Endothelial cell of umbilical vein (primary cell): Measurements from ENCODE around the gene ALDOA. TPM values are rescaled to one million over a fixed set of nuclear protein-coding genes. Genes with fewer than 3 reads are reported as not detected.

Source experiments
- BruUV-seq: library from RNA; stranded (reverse); fragments of 400-500 nt; replicated peaks from 2 replicates; lab custom pipeline; 2021; lab: Mats Ljungman, UMichigan
- CTCF ChIA-PET: fragments of 300-600, 350-600 bp; sonication (Branson Sonifier 250); formaldehyde crosslinking; loops from one replicate; lab custom pipeline; 2021; ENCODE audit warnings: antibody characterized with exemption, inconsistent platforms; lab: Charles Lee
- POLR2A ChIA-PET: fragments of 300-600, 350-600 bp; sonication (Branson Sonifier 250); formaldehyde crosslinking; loops from one replicate; lab custom pipeline; 2021; ENCODE audit warnings: antibody characterized with exemption, inconsistent platforms; lab: Charles Lee
- DNase-seq: peaks from one replicate; pipeline ENCODE4 v3.0.0-alpha.2; 2011; ENCODE audit warnings: low read depth, low spot score
- FAIRE-seq: peaks from 2 replicates; lab custom pipeline; 2011; peaks lifted over from hg19 to GRCh38; lab: Jason Lieb, UNC
- H2AFZ ChIP-seq: 2 replicates; pipeline ENCODE4 v1.6.0; 2012; ENCODE audit warnings: low read depth, low read length, control low read depth, inconsistent platforms
- H3K27ac ChIP-seq: 2 replicates; pipeline ENCODE4 v1.5.1; 2011; ENCODE audit warnings: low read depth, mild to moderate bottlenecking, control low read depth, low read length, moderate library complexity; ENCODE audit not compliant: insufficient read depth
- H3K27me3 ChIP-seq, 2 experiments: 2 replicates each; pipeline versions ENCODE4 v1.6.0 to v1.6.1; 2011; ENCODE audit warnings: low read length in 2 of 2, mixed read lengths in 1 of 2; ENCODE audit not compliant: control insufficient read depth in 2 of 2, insufficient read depth in 2 of 2
- H3K36me3 ChIP-seq, 2 experiments: 2 replicates in 1 of 2; 3 replicates in 1 of 2; pipeline ENCODE4 v1.5.1; 2011; ENCODE audit warnings: low read length in 2 of 2, mild to moderate bottlenecking in 1 of 2, moderate library complexity in 1 of 2; ENCODE audit not compliant: control insufficient read depth in 2 of 2, insufficient read depth in 2 of 2; ENCODE audit errors: extremely low read depth in 1 of 2
- H3K4me1 ChIP-seq: 3 replicates; pipeline ENCODE4 v1.5.1; 2011; ENCODE audit warnings: mild to moderate bottlenecking, low read length; ENCODE audit not compliant: control insufficient read depth, insufficient read depth; ENCODE audit errors: extremely low read depth
- H3K4me2 ChIP-seq: 2 replicates; pipeline ENCODE4 v1.6.1; 2011; ENCODE audit warnings: low read length, control low read depth, mixed read lengths; ENCODE audit not compliant: insufficient read depth
- H3K4me3 ChIP-seq, 3 experiments: fragments of 200-600 bp in 1 of 3; sonication (generic), shearing (Covaris generic) in 1 of 3; replicated peaks in 1 of 3; 2 replicates each; pipeline ENCODE4 v1.5.1; 2011 to 2016; ENCODE audit warnings: control low read depth in 3 of 3, low read length in 3 of 3, mild to moderate bottlenecking in 2 of 3, inconsistent platforms in 1 of 3, low read depth in 1 of 3, moderate library complexity in 1 of 3; ENCODE audit not compliant: insufficient read depth in 1 of 3
- H3K79me2 ChIP-seq: 2 replicates; pipeline ENCODE4 v1.6.0; 2012; ENCODE audit warnings: low read length, inconsistent platforms; ENCODE audit not compliant: control insufficient read depth, insufficient read depth
- H3K9ac ChIP-seq: replicated peaks from 2 replicates; pipeline ENCODE3; 2011; ENCODE audit warnings: low read length, control low read depth; ENCODE audit not compliant: insufficient read depth; ENCODE audit errors: extremely low read depth
- H3K9me1 ChIP-seq: replicated peaks from 3 replicates; pipeline ENCODE4 v1.6.0; 2011; ENCODE audit warnings: mild to moderate bottlenecking, low read length; ENCODE audit not compliant: control insufficient read depth, insufficient read depth; ENCODE audit errors: extremely low read depth
- H3K9me3 ChIP-seq: replicated peaks from 2 replicates; pipeline ENCODE4 v1.5.1; 2012; ENCODE audit warnings: low read length, inconsistent platforms; ENCODE audit not compliant: control insufficient read depth, insufficient read depth
- H4K20me1 ChIP-seq: replicated peaks from 2 replicates; pipeline ENCODE3; 2011; ENCODE audit warnings: mild to moderate bottlenecking, low read length; ENCODE audit not compliant: control insufficient read depth, insufficient read depth; ENCODE audit errors: extremely low read depth
- CTCF ChIP-seq, 2 donors: IDR thresholded peaks; 1 replicate in 1 of 2; 2 replicates in 1 of 2; pipeline ENCODE4 v1.5.1; 2011; ENCODE audit warnings: low read length in 2 of 2, mild to moderate bottlenecking in 2 of 2, moderate library complexity in 2 of 2, control low read depth in 1 of 2, inconsistent platforms in 1 of 2, low read depth in 1 of 2; ENCODE audit not compliant: insufficient read depth in 1 of 2; ENCODE audit errors: extremely low read depth in 1 of 2
- EZH2 ChIP-seq: IDR thresholded peaks from 2 replicates; pipeline ENCODE4 v1.6.1; 2012; ENCODE audit warnings: borderline replicate concordance, low read depth, mild to moderate bottlenecking, moderate library complexity, low read length, inconsistent platforms; ENCODE audit not compliant: severe bottlenecking
- FOS ChIP-seq: IDR thresholded peaks from 2 replicates; pipeline ENCODE4 v1.6.1; 2011; ENCODE audit warnings: mild to moderate bottlenecking, low read length, moderate library complexity, borderline replicate concordance; ENCODE audit not compliant: insufficient read depth
- GATA2 ChIP-seq: IDR thresholded peaks from 2 replicates; pipeline ENCODE4 v1.7.0; 2011; ENCODE audit warnings: low read depth, mild to moderate bottlenecking, moderate library complexity, mixed read lengths, low read length; ENCODE audit not compliant: insufficient read length, insufficient read depth
- JUN ChIP-seq: IDR thresholded peaks from 2 replicates; pipeline ENCODE4 v1.6.1; 2011; ENCODE audit warnings: borderline replicate concordance, low read depth; ENCODE audit not compliant: insufficient read length, insufficient read depth
- MAX ChIP-seq: IDR thresholded peaks from 2 replicates; pipeline ENCODE4 v1.6.1; 2011; ENCODE audit not compliant: insufficient read depth, insufficient read length
- MYC ChIP-seq: IDR thresholded peaks from one replicate; pipeline ENCODE4 v1.6.1; 2011; ENCODE audit warnings: mild to moderate bottlenecking, low read depth, low read length
- POLR2A ChIP-seq: IDR thresholded peaks from 2 replicates; pipeline ENCODE4 v1.6.1; 2012; ENCODE audit warnings: low read depth, mild to moderate bottlenecking, control low read depth, low read length
- POLR2AphosphoS5 ChIP-seq: IDR thresholded peaks from 2 replicates; pipeline ENCODE4 v1.6.1; 2012; ENCODE audit warnings: low read depth, mild to moderate bottlenecking, control low read depth, low read length, moderate library complexity; ENCODE audit not compliant: insufficient read depth
- dilution Hi-C: fragments of 300-500 bp; cut with MboI; formaldehyde crosslinking; loops from one replicate; pipeline ENCODE4 v1.15.0; 2019; ENCODE audit warnings: low sequenced_read_pairs; ENCODE audit not compliant: extremely low pct_ligation_motif_present
- intact Hi-C: fragments of 100-400 bp; cut with micrococcal nuclease; formaldehyde crosslinking; loops from one replicate; pipeline ENCODE4 v1.10.0; 2022
- polyA plus RNA-seq, 4 experiments: library from polyadenylated mRNA; depleted of rRNA in 3 of 4; stranded (reverse) in 3 of 4; unstranded in 1 of 4; fragments of >200 nt; gene quantifications; 2 replicates each; pipeline versions ENCODE4 v1.2.1 to v1.2.3, GENCODE V29; 2011 to 2012; ENCODE audit warnings: missing spikeins in 1 of 4
- total RNA-seq: library from RNA; stranded (reverse); gene quantifications from 2 replicates; pipeline ENCODE4 v1.2.3, GENCODE V29; 2021

The ALDOA gene
- total and polyA plus RNA-seq, 2 donors (not counting 3 experiments of a cell fraction or from before 2014, with no cell fraction given) = 871 to 1,114 TPM

- Histone ChIP-seq H2AFZ (no peak overlapping the region), H3K9me3 (no peaks in the 10 kb centered on the region), H3K36me3 (no peaks in the 10 kb centered on the region), H3K4me1 (no peaks in the 10 kb centered on the region), H3K27me3 (peaks cover 8 to 12% of the 10 kb centered on the region in 2 experiments), H4K20me1 (no peaks in the 10 kb centered on the region), H3K9ac (no peak overlapping the region), H3K4me3 (no peak overlapping the region), H3K79me2 (no peaks in the 10 kb centered on the region), H3K9me1 (no peaks in the 10 kb centered on the region), H3K4me2 (no peak overlapping the region), H3K27ac (no peak overlapping the region)
- POLR2A ChIA-PET = no interaction called here
- dilution Hi-C loops = no loop called here
- CTCF ChIA-PET = no interaction called here
- no peak for TF ChIP-seq EZH2
- TF ChIP-seq MAX = no peak
- no peak for TF ChIP-seq CTCF (IDR thresholded peaks at IDR 0.05; ENCODE audit: extremely low read depth in 1 of 2, insufficient read depth in 1 of 2, low read depth in 1 of 2, low read length in 2 of 2)
- no peak for TF ChIP-seq JUN
- TF ChIP-seq GATA2 = no peak
- no peak for TF ChIP-seq POLR2AphosphoS5
- TF ChIP-seq FOS = no peak
- TF ChIP-seq MYC = no peak
- TF ChIP-seq POLR2A = no peak
- FAIRE-seq (no peak), DNase-seq (no peak)
- intact Hi-C loops = no loop called here
- BruUV-seq = no TSS peak
Measured at GRCh38 chr16:30025574-30025973, 40.0 kb upstream of the ALDOA start.
